NOMO-1 treated with DMSO at 0.1 percent for 48 hours (cell line): ENCODE measurements around the gene PXDN.
"Not testable (repeated sequence)": the region's sequence is repeated elsewhere in the genome, so short reads cannot be mapped to it uniquely, and the experiment has no call there.

Experiments used
- DNase-seq: peaks from one replicate; lab custom pipeline; 2025; ENCODE audit not compliant: unreplicated experiment; lab: John Stamatoyannopoulos, UW

PXDN gene

DNA sequence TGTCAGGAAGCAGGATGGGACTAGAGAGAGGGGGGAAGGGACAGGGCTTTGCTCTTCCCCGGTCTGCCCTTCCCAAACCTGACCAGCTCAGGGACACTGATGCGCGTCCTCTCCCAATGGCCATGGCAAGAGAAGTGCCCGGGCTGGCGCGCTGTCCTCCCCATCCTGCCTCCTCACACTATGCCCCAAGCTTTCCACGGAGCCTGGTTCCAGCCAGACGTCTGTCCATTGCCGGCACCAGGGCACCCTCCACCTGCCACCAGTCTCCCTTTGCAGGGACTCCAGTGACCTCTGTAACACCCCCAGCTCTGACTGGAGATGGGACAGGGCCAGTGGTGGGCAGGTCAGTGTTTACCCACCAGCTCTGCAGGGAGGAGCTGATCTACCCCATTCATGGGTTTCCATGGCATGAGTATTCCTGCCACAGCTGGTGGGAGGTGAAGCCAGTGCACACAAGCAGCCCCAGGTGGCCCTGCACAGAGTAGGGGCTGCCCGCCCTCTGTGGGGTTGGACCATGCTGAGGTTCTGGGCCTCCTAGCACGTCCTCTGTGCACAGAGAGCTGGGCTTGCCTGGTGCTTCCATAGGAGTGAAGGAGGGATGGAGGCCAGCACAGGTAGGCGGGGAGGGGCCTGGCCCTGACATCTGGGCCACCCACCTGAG lies 109.5 kb downstream of the PXDN start:
- DNase-seq, result no peak

GRCh38 chr2:1633936-1634587 lies 110.3 kb downstream of the PXDN start:
- DNase-seq, result no peak

DNA sequence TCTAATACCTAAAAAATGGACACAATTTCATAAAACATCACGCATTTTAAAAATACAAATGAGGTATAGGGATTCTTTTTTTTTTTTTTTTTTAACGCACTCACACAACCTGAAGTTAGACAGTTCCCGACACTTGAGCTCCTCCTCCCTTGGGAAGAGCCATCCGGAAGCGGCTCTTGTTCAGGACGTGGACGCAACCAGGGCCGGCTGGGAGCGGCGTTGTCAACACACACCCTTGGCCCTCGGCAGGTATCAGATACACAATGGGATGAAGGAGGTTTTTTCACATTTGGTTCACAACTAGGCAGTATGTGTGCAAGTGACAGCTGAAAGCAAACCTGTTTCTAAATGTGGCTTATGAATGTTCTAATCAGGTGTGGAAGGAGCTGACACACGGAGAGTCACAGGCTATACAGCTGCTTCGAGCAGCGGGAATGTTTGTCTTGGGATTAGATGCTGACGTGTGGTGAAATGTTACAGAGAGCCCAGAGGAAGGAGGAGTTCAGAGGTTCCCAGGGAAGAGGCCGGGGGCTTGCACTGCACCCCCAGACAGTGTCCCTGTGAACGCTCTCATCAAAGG lies 111.1 kb downstream of the PXDN start:
- no peak for DNase-seq

DNA sequence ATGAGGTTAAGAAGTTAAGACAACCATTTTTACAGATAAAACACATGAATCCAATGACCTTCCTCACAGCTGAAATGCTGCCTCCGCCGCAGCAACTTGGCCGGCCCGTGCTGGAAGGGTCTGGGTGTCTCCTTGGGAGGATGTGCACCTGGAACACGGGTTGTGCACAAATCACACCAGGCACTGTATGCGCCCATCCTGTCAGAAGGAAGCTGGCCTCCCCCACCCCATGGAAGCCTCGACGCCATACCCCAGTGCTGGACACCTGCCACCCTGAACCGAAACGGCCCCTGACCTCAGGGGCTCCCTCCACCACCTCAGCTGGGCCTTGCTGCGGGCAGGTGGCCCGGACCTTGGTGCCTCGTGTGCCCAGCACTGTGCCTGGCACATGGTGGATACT lies 111.8 kb downstream of the PXDN start:
- no peak for DNase-seq

GRCh38 chr2:1632002-1632348 lies 112.3 kb downstream of the PXDN start:
- DNase-seq, result no peak

- no peak for DNase-seq
Observed at GRCh38 chr2:1631292-1632001, 112.9 kb downstream of the PXDN start.

DNA sequence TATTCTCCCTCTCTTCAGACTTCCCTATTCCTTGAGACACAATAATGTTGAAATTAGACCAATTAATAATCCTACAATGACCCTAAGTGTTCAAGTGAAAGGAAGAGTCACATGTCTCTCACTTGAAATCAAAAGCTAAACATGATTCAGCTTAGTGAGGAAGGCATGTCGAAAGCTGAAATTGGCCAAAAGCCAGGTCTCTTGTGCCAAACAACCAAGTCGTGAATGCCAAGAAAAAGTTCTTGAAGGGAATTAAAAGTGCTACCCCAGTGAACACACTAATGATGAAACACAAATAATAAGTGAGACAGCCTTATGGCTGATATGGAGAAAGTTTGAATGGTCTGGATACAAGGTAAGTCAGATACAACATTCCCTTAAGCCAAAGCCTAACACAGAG lies 115.4 kb downstream of the PXDN start:
- DNase-seq, result no peak

DNA sequence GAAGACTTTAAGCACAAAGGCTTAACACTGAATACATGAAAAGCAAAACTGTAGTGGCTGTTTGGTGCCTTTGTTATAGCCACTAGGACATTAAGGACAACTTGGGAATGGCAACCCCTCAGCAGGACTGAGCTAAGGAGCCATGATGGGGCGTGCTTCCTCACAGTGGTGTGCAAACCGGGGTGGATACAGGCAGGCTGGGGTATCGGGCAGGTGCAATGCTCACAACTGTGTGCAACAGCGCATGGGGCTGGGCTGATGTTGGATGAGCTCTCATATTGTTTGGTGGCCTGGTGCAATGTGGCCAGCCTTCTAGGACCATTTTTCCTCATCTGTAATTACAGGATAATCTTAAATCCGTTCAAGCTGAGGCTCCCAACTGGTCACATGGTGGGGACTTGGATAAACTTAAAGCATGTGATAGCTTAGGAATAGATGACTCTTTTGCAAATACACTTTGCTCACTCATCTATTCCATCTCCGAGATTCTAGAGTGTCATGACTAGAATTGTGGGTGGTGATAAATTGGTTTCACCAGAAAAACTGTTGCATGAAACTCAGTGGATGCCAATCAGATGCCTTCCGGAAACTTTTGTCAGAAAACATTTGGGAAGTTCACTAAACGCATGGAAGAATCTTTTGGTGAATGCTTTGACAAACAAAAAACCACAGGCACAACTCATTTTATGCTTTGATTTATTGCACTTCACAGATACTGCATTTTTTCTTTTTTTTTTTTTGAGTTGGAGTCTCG lies 116.5 kb downstream of the PXDN start:
- DNase-seq, result no peak

GRCh38 chr2:1626271-1626681 lies 118.0 kb downstream of the PXDN start:
- DNase-seq, result no peak

- no peak for DNase-seq
Observed at GRCh38 chr2:1625281-1626001, 118.9 kb downstream of the PXDN start.

DNA sequence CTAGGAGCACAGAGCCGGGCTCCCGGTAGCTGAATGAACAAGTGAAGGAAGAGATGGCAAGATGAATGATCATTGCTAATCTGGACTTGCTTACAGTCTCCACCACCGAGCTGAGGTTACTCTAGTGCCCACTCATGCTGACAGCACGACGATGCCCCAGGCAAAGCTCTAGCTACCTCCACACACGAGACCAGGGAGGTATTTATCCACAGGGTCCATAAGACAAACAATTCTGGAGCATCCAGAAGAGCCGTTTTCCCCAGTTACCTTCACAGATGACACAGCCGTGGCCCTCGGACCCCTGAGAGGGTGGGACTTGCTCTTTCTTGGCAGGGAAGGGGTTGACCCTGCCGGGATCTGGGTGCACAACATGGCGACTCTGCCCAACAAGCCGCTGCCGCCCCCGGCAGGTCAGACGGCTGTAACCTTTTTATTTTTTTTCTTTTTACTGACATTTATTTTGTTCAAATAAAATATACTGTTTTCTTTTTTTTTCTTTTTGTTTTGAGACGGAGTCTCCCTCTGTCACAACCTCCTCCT lies 120.3 kb downstream of the PXDN start:
- no peak for DNase-seq

- DNase-seq, result no peak
Observed at GRCh38 chr2:1622521-1623200, 121.7 kb downstream of the PXDN start.

GRCh38 chr2:1621976-1622375 lies 122.3 kb downstream of the PXDN start:
- DNase-seq, result not testable (repeated sequence)

DNA sequence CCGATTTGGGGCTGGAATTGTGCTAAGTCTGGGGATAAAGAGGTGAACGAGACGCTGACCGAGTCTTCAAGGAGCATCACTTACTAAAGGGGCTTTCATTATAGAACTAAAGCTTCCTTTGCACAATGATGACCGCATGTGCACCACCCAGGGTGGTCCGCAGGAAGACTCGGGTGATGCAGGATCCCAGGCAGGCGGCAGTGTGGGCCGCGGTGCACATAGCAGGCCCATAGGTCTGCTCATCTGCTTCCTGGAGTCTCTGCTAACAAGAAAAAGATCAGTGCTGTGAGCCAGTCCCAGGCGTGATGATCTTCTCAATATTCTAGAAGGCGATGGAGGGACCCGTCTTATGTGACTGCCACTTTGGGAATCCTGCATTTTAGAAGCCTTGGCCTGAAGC lies 122.8 kb downstream of the PXDN start:
- no peak for DNase-seq

- DNase-seq, result no peak
Observed at GRCh38 chr2:1621041-1621440, 123.3 kb downstream of the PXDN start.

- DNase-seq, result no peak
Observed at GRCh38 chr2:1620081-1620480, 124.2 kb downstream of the PXDN start.

DNA sequence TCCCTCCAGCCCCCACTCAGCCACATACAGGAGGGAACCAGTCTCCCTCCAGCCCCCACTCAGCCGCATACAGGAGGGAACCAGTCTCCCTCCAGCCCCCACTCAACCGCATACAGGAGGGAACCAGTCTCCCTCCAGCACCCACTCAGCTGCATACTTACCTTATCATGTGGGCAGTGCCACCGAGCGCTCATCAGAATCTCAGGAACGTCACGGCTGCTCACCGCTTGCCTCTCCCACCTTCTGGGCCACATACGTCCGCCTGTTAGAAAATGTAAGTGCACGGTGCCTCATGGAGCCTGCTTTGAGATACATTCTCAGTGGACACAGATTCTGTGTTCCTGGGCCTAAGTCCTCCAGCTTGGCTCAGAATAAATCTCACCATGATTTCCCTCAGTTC lies 124.8 kb downstream of the PXDN start:
- no peak for DNase-seq

DNA sequence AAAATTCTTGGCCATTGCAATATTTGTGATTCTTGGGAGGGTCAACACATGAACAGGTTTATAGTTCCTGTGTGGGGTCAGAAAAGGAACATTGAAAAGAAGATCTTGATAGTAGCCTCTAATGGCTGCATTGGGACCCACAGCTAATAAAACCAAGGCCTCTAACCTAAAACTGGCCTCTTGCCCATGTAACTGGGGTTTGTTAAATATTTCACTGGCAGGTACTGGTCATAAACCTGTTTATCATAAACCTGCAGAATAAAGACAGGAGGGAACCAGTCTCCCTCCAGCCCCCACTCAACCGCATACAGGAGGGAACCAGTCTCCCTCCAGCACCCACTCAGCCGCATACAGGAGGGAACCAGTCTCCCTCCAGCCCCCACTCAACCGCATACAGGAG lies 125.3 kb downstream of the PXDN start:
- DNase-seq, result no peak

- DNase-seq, result no peak
Observed at GRCh38 chr2:1618191-1618961, 125.9 kb downstream of the PXDN start.
